Stimulated activated CD4-positive, alpha-beta T cell treated with anti-CD3 and anti-CD28 coated beads, Interleukin-1b, Interleukin-23, amount 100 ng/mL, for 4 hours (primary cell): ENCODE measurements around the gene WWOX.

Experiments used
- DNase-seq, 2 donors: peaks; one replicate each; pipeline ENCODE4 v3.0.0-alpha.2; 2020; ENCODE audit warnings: low read depth in 2 of 2

WWOX gene

DNA sequence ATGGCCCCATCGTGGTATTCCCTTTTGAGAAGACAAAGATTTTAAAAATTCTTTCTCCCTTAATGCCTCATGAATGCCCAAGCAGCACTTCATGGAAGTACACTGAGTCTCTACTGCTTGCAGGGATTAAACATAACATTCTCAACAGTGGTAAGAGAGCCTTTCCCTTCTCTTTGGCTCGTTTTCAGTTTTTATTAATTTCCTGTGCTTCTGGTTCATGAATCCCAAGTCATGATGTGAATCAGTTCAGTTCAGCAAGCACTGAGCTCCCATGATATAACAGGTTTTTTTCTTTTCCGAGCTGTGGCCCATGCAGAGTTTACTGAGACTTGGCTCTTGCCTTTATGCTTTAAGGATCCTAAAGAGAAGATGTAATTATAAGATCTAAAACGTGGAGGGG lies 175.3 kb downstream of the WWOX start:
- no peak for DNase-seq

DNA sequence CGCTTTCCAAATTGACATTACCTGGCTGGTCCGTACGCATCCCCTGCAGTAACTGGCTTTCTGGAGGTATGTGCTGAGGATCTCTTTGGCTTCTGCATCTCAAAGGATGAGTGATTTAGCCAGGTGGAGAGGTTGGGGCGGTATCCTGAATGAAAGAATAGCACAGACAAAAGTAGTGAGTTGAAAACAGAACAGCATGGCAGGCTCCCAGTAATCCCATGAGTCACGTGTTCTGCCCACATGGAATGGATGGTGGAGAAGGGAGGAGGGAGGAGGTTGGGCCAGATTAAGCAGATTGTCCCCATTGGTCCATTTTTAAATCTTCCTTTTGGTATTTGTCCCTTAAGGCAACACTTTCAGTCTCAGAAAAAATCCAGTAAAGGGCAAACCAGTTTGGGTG lies 176.0 kb downstream of the WWOX start:
- DNase-seq, result no peak

DNA sequence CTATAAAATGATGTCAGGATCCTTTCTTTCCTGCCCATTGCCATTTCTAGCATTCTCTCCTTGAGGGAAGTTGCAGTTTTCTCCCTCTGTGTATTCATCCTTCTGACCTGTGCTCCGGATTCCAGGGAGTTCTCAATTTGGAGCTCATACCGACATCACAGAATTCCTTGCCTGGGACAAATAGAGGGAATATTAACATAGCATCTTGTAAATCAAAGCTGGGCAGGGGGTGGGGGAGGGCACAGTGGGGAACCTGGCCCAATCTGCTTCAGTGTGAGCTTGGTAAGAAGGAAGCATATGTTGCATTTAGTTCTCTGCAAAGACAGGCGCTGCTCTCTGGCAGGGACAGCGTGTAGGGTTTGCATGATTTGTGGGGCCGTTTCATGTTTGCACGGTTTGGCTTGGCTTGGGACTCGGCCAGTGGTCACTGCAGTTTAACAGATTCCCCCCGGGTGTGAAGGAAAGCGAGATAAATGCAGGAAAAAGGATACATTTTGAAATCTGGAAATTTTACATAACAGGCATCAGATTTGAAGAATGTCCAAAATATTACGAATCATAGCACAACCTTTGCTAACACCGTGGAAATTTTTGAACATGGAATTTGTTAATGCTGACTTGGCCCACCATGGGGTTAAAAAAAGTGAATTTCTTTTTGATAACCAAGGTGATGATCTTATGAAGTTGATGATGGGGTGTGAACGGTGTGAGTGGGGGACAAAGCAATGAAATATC lies 178.0 kb downstream of the WWOX start:
- no peak for DNase-seq

DNA sequence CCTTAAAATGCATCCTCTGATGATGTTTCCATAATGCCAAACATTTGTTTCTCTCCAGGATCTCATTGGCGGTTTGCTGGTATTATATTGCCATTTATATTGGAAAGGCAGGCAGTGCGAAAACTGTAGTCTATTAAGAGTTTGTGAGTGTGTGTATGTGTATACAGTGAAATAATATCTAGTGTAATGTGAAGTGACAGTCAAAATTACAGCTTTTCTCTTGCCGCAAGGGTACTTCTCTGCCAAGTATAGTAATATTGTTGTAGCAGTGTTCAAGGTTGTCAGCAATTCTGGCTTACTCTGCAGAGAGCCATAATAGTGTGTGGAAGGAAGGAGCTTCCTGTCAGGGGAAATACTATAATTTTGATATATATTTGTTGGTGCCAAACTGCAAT lies 178.6 kb downstream of the WWOX start:
- no peak for DNase-seq

DNA sequence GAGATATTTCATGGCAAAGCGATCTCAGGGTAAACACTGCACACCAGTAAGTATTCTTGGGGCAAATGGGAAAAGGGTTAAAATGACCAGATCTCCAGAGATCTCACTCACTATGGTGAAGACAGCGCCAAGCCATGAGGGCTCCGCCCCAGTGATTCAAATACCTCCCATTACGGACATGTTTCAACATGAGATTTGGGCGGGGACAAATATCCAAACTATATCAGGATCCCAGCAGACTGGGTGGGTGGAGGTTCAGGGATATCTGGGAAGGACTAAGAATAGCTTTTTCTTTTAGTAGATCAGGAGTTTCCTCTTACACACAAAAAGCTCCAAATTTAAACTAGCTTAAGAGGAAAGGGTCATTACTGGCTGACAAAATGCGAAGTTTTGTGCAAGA lies 181.7 kb downstream of the WWOX start:
- DNase-seq, result no peak

DNA sequence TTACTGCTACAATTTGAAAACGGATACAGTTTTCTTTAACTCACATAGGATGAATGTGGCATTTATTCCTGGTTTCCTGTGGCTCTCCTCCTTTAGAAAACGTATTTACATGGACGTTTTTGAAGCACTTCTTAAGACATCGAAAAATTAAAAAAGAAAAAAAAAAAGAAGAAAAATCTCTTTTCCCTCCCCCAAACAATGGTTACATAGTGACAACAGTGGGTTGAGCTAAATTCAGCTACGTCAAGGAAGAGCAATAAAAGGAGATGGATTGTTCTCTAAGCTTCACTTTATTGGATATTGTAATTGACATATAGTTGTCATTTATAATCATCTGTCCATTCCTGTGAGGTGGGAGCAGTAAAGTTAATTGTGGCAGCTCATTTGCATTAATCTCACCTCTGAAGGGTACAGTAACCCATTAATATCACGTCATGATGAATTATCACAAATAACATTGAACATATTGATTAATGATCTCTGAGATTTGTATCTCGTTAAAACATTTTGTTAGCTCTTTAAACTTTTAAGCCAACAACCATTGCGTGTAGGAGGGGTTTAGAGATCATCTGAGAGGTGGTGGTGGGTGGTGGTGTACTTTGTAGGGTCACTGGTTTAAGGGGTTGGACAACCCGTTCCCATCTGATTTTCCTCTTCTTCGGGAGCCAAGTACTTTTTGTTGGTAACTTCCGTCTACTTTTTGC lies 184.2 kb downstream of the WWOX start:
- DNase-seq, result no peak

DNA sequence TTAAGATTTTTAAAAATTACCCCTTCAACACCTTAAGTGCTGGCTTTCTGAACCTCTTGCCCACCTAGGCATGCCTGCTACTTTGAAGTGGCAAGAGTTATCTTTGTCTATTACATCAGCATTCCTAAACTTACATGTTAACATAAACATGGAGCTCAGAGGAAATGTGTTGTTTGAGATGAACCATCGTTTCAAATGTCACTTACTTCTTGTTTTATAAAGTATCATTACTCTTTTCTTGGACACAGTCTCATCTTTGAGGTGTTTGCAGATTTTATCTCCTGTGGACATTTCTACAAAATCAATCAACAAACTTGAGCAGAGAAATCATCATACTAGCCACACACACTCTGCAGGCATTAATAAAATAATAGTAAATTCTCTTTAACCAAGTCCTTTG lies 184.9 kb downstream of the WWOX start:
- DNase-seq, result no peak

DNA sequence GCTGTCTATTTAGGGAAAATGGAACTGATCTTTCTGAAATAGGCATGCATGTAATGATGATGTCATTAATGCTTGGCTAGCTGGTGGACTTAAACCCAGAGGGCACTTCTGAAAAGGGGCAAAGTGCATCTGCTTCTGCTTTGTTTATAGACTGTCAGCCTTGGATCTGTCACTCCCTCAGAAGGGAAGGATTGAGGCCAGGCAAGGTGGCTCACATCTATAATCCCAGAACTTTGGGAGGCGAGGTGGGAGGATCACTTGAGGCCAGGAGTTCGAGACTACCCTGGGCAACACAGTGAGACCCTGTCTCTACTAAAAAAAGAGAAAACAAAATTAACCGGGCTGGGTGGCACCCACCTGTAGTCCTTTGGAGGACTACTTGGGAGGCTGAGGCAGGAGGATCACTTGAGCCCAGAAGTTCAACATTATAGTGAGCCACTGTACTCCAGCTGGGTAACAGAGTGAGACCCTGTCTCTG lies 185.5 kb downstream of the WWOX start:
- no peak for DNase-seq

DNA sequence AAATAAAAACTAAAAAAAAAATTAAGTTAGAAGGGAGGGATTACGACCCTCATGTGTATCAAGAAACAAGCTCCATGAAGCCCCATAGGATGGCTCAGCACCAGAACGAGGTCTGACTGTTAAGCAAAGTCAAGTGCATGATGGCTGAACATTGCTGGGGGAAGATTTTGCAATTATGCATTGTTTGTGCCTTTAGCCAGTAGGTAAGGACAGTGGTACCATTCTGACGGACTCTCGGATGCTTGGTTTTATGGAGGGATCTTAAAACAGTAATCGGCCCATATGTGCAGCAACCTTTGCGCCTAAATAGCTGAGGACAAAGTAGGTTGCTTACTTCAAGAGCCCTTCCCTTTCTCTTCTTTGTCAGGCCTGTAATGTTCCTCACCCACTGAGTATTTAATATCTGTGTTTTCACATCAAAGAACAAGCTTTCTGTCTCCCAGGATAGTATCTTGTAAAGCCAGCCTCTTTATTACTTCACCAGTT lies 186.0 kb downstream of the WWOX start:
- no peak for DNase-seq

DNA sequence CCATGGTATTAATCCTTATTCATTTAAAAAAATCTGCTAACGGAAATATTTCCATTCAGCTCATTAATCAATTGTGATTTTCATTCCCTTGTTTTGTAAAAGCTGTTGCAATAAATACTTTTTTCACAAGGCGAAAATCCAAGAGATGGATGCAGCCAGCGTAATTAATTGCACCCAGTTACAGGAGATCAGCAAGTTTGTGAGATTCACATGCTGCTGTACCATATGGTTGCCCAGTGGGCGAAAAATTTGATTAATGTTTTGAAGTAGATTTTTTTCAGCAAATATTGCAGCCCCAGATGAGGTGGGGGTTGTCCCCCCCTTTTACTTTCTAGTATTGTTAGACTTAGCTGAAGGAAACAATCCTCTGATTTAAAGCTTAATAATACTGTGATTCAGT lies 186.6 kb downstream of the WWOX start:
- DNase-seq, result no peak

DNA sequence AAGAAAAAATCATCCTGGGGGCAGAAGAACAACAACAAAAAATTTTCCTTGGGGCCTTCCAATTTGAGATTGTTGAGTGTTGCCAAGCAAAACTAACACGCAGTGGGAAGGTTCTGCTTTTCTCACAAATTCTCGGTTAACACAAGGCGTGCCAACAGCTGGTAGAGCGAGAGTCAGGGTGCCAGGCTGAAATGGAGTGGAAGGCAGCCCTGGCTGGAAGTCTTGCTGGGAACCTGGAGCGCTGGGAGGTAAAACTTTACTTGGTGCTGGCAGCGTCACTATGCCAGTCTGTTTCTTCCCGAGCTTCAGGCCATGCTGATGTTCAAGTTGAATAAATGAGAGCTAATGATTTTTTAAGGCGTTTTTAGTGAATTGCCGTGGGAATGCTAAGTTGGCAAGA lies 189.4 kb downstream of the WWOX start:
- no peak for DNase-seq

DNA sequence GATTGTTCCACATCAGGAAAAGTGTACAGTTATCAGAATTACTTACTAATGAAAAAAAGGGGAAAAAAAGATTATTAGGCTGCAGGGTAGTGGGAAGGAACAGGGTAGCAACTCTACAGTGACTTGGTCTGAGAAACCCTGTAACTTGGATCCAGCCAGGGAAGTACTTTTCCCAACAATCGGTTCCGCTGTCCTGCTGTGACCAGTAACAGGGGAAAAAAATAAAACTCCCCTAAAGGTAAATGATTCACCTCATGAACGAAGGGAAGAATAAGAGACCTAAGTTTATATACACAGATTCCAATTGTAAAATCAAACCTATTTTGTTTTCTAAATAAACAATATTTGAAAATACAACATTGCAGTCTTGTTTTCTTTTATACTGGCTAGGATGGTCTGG lies 189.9 kb downstream of the WWOX start:
- DNase-seq, result no peak

DNA sequence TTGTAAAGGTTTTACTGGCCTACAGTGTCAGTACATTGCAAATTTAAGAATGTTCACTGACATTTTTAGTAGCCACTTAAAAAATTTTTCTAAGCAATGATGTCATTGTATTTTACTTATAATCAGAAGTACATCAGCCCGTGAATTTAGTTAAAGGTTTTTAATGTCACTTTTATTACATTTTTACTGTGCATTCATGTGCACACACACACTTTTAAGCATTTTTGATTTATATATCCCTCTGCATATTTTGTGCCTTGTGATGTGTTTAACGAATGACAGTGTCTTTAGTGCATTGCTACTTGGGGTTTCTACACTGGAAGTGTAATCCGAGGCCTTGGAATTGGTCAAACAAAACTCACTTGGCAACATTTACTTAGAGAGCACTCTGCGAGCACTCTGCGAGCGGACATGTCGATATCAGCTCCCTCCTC lies 190.4 kb downstream of the WWOX start:
- no peak for DNase-seq

DNA sequence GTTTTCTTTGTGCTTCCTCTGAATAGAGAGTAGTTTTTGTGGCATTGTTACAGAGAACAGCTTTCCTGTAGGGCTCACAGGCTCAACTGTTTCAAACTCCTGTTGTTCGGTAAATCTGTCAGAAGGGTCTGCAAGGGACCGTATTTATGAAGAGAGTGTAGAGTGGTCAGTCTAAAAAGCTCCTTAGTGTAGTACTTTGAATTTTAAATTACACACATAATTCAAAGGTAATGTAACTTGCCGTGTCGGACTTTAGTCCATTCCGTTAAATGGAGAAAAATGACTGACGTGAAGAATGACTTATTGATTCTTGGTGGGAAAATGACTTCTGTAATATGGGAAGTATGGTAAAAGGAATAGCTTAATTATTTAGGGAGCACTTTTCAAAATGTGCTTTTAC lies 190.9 kb downstream of the WWOX start:
- no peak for DNase-seq

DNA sequence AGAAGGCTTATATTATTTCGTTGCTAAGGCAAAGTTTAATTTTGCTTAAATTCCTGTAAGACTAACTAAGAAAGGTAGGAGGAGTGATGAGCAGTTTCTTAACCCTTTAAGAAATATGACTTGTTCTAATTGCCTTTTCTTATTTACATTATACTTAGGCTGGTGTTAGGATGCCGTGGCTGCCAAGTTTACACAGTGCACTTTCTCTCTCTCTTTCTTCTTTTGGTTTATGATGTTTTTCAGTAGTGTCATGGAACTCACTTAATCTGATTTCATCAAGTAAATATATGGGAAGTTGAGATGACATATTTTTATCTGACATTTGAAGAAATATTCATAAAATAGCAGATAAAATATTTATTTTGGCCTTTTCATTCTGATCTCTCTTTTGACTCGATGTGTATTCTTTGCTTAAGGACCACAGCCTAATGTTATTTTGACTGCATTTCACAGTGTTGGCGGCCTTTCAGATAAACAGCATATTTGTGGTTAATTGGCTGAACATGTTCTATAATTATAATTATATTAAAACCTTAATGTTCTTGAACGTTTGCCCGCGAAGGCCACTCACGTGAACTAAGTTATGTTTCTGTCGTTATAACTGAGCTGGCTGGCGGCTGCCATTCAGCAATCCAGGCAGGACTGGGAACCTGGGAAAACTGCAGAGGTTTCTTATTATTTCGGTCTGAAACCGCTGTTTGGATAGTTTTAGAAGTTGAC lies 191.6 kb downstream of the WWOX start:
- no peak for DNase-seq

DNA sequence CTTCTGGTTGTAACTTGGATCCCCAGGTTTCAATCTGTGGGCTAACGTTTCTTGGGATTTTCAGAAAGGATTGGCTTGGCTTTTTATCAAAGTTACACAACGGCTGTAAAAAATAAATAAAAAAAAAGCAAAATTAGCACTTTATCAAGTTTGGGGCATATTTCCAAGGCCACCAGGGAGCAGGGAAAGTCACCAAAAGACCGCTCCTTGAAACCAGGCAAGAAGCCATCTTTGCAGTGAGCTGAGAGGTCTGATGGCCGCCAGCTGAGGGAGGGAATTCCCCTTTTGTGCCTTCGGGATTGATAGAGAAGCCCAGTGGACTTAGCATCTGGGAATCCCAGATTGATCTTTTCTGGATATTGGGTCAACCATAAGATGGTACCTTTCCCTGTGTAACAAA lies 192.2 kb downstream of the WWOX start:
- no peak for DNase-seq

DNA sequence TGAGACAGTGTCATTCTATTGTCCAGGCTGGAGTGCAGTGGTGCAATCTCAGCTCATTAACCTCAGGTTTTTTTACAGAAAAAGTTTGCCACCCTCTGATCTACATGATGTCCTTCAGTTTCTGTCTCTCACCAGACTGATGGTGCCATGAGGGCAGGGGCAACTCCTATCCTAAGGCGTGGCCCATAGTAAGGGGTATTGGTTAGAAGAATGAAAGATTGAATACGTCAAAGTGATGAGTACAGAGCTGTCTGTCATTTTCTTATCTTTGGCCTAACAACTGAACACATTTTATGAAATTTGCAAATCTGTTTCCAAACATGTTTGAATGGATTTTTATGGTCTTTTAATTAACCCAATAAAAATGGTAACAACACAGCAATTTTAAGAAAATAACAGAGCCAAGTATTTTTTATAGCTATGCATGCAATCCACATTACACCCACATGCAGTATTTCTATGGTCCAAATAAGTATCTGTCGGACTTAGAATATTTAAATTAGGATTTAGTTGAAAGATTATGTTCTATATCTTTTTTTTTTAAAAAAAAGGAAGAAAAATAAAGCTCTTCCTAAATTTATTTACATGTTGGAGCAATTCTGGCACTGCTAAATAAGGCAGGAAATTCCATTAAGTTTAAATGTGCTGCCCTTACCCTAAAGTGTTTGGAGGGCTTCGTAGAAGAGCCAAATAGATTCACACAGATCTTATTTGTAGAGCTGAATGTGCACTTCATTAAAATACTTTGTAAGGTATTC lies 192.8 kb downstream of the WWOX start:
- DNase-seq, result no peak

DNA sequence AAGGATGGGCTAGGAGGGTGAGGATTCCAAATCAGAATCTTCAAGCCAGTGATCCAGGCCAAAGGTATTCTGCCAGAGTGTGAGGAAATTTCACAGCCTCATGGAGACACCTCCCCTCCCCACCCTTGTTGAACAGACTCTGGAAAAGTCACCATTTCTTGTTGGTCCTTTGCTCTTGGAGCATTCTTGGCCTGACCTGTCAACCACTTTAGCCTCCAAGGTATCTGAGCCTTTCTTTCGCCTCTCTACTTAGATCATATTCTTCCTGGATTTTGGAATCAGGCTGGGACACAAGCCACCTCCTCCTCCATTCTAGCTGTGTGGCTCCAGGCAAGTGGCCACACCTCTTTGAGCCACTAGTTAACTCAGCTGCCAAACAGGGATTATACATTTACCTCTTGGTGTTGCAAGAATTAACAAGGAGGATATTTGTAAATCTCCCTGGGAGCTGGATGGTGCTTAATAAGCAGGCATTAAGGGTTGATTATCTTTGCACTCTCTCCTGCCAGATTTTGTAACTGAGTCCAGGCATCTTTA lies 193.5 kb downstream of the WWOX start:
- no peak for DNase-seq

DNA sequence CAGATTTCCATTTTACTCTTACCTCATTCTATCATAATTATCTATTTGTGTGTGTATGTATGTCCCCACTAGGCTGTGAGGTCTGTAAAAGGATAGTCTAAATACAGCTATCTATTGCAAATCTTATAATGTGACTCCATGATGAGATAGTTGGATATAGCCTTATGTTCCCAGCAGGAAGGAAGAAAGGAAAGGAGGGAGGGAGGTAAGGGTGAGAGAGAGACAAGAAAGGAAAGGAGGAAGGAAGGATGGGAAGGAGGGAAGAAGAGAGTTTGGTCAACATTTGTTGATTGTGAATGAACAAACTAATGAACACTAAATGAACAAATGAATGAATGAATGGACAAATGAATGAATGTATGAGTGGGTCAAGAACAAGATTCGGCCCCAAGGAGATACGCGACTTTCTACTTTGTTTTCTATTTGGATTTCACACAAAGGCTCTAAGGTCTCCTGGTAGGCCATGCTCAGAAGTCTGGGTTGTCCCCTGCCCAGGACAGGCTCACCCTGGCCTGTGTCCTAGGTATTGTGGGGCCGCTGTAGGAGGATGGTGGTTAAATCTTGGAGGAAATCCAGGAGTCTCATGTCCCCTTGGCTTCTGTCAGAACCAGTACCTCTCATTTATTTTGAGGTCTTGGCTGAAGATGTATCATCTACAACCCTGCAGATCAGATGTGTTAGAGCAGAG lies 195.2 kb downstream of the WWOX start:
- DNase-seq, result no peak

DNA sequence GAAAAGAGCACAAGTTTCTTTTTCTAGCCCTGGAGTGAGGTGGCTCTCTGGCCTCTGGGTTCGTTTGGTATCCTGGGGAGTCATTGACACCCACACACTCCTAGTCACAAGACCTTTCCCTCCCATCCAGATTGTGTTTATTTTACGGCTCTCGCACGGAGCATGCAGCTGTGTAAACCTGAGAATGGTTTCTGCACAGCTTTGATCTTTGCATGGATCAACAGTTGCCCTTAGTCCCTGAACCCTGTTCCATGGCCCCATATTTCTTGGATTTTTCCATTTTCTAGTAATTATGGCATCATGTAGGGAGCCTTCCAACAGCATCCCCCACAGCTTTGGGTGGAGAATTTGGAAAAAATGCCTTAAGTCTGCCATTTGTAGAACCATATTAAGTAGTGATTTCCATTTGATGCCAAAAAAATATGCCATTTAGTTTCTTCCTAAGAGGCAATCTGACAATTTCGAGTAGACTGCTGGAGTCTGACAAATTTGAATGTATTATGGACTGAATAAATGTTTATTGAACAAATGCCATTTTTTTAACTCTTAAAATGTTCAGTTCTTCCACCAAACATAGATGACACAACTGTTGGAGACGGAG lies 197.7 kb downstream of the WWOX start:
- DNase-seq, result no peak

DNA sequence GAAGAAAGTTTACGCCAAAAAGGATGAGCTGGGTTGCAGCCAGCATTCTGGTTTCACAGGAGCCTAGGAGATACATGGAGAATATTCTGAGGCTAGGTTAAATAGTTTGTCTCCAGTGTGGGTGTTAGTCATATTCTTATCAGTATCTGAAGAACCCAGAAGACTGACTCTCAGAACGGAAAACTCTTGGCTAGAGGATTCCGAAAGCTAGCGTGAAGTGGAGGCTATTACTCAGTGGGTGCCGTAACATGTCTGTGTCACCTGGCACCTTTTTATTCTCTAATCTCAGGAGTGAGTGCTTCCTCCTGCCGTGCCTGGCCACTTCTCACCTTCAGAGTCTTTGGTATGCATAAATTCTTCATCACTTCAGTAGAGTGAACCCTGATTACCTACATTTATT lies 199.5 kb downstream of the WWOX start:
- DNase-seq, result no peak
